Fibroblast of mammary gland (primary cell): Measurements from ENCODE around the gene LRIG1.
A peak's percentile ranks its signal among the peaks of the same experiment; 100 is the strongest.

ENCODE experiments used
- DNase-seq: peaks from one replicate; pipeline ENCODE4 v3.0.0-alpha.2; 2010; ENCODE audit warnings: low read depth
- H3K4me3 ChIP-seq: 2 replicates; pipeline ENCODE4 v1.5.1; 2011; ENCODE audit warnings: low read depth, mild to moderate bottlenecking, low read length, moderate library complexity; ENCODE audit not compliant: control insufficient read depth
- TF ChIP-seq, protein P1 (sequence below): conservative IDR thresholded peaks from 2 replicates; pipeline ENCODE4 v1.5.1; 2011; ENCODE audit warnings: low read depth, low read length, inconsistent platforms; ENCODE audit not compliant: control insufficient read depth, insufficient read depth

Gene LRIG1

GRCh38 chr3:66398228-66399025, 102.4 kb downstream of the LRIG1 start:
- TF ChIP-seq, protein P1, sequence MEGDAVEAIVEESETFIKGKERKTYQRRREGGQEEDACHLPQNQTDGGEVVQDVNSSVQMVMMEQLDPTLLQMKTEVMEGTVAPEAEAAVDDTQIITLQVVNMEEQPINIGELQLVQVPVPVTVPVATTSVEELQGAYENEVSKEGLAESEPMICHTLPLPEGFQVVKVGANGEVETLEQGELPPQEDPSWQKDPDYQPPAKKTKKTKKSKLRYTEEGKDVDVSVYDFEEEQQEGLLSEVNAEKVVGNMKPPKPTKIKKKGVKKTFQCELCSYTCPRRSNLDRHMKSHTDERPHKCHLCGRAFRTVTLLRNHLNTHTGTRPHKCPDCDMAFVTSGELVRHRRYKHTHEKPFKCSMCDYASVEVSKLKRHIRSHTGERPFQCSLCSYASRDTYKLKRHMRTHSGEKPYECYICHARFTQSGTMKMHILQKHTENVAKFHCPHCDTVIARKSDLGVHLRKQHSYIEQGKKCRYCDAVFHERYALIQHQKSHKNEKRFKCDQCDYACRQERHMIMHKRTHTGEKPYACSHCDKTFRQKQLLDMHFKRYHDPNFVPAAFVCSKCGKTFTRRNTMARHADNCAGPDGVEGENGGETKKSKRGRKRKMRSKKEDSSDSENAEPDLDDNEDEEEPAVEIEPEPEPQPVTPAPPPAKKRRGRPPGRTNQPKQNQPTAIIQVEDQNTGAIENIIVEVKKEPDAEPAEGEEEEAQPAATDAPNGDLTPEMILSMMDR = no peak
- H3K4me3 ChIP-seq = no peak overlapping the region
- peak; percentile 33 for DNase-seq

DNA sequence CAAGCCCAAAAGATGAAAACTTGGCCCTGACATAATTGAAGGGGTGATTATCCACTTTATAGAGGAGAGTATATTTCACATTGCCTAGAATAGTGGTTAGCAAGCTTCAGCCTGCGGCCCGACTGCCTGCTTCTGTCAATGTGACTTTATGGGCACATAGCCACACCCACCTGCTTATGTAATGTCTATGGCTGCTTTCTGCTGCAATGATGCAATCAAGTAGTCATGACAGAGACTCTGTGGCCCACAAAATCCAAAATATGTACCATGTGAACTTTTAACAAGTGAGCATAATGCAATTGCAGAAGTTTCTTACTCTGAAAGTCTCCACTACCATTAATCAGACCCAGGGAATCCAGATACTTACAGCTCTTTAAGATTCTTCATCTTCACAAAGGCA, 103.1 kb downstream of the LRIG1 start:
- no peak overlapping the region for H3K4me3 ChIP-seq
- TF ChIP-seq, protein P1 = no peak
- DNase-seq = peak; percentile 63

DNA sequence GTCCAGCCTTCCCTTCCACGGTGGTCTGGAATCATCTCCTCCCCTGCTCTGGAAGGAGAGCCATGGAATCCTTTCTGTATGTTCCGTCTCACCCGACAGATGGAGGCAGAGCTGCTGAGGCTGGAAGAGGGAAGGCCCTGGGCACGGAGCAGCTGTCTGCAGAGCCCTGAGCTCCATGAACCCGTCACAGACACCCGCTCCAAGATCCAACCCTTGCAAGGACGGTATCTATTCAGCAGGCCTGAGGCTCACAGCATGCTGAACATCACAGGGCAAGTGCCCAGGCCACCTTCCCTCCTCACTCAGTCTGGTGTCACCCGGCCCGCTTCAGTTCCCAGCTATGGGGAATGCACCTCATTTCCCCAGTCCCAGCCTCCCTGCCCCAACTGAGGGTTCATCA, 103.9 kb downstream of the LRIG1 start:
- DNase-seq = no peak
- H3K4me3 ChIP-seq = no peak overlapping the region
- TF ChIP-seq, protein P1 = no peak

- no peak overlapping the region for H3K4me3 ChIP-seq
- TF ChIP-seq, protein P1 = no peak
- DNase-seq = peak; percentile 50
Observed at GRCh38 chr3:66396161-66396760, 104.6 kb downstream of the LRIG1 start.

GRCh38 chr3:66395635-66396034, 105.2 kb downstream of the LRIG1 start:
- H3K4me3 ChIP-seq = no peak overlapping the region
- TF ChIP-seq, protein P1 = no peak
- DNase-seq = no peak

DNA sequence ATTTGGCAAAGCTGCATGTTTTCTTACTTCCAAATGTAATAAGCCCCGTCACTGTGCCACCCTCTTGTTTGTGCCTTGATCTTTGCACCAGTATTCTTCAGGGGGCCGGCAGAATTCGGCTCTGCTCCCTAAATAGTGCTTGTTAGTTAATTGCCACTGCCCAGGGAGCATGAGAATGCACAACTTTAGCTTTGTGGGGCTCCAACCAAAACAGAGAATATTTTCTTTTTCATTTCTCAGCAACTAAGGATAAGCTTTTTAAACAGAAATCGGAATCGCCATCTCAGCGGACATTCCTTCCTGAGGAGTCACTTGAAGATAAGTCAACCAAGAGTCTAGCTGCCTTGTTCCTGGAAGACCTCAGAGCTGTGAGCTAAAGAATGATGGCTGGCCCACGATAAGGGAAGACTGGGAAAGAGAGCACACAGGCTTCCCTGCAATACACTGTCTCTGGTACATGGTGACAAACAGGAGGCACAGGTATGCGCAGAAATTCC, 106.0 kb downstream of the LRIG1 start:
- DNase-seq = no peak
- no peak overlapping the region for H3K4me3 ChIP-seq
- TF ChIP-seq, protein P1 = no peak
